RKO (cell line): ENCODE data around the gene TRIML2.

Source experiments
- DNase-seq: peaks from one replicate; pipeline ENCODE4 v3.0.0-alpha.2; 2016; ENCODE audit warnings: low spot score

Gene TRIML2, protein sequence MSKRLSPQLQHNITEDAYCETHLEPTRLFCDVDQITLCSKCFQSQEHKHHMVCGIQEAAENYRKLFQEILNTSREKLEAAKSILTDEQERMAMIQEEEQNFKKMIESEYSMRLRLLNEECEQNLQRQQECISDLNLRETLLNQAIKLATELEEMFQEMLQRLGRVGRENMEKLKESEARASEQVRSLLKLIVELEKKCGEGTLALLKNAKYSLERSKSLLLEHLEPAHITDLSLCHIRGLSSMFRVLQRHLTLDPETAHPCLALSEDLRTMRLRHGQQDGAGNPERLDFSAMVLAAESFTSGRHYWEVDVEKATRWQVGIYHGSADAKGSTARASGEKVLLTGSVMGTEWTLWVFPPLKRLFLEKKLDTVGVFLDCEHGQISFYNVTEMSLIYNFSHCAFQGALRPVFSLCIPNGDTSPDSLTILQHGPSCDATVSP

DNA sequence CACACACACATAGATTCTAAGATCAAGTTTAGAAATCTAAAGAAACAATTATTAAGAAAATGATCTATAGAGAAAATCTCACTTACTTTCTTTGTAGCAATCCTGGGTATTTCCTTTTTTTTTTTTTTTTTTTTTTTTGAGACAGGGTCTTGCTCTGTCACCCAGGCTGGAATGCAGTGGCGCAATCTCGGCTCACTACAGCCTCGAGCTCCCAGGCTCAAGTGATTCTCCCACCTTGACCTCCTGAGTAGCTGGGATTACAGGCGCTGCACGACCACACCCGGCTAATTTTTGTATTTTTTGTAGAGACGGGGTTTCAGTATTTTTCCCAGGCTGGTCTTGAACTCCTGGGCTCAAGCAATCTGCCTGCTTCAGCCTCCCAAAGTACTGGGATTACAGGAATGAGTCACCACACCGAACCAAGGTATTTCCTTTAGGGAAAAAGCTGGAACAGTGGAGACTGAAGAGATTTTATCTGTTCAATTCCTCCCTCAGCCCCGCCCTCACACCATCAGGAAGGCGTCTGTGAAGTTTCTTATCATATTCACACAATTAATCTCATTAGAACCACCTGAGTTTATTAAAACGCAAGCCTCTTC is at the start of gene TRIML2:
TSS of gene TRIML2 (minus strand) at position 447 of the 599 bp plus-strand sequence. CDS start 4,235 bp downstream, outside the sequence.
- no peak for DNase-seq

DNA sequence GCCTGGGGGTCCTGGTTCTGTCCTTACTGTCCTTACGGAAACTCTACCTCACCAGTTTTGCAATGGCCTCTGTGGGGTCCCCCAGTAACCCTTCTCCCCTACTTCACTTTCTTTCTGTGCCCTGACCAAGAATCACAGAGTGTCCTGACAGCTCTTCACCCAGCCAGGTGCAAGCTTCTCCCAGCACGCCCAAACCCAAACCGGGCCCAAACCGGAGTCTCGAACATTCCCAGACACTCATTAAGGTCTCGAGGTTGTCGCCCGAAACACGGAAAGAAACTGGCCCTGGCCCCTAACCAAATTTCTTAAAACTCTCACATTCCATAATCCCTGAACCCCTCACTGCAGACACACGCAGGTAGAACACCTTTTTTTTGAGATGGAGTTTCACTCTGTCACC is 48.9 kb upstream of the TRIML2 start:
- no peak for DNase-seq

DNA sequence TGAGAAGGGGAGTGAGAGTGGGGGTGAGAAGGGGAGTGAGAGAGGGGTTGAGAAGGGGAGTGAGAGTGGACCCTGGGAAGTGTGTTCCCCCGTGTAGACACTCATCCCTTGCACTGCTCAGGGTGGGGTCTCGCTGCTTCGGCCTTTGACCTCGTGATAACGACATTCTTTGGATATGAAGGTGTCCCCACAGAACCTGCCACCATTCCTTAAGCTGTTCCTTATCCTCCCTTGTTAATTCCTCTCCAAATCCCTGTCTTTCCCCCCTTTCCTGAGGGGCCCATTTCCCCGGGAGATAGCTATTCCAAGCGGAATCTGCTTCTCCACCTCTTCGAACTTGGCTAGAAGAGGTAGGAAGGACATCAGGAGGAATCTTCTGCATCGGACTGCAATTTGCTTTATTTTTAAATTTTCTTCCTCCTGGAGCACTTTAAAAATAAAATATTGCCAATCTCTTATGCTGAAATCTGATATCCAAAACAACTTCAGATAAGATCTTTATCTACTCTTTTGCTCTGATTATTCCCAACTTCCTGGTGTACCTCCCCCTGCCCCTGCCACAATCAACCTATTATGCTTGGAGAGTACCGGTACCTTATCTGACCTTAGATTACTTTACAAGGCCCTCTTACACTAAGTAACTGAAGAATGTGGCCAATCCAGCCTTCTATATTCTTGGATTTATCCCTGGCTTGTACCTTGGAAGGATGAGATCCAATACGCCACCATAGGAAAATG is 45.4 kb upstream of the TRIML2 start:
- no peak for DNase-seq

DNA sequence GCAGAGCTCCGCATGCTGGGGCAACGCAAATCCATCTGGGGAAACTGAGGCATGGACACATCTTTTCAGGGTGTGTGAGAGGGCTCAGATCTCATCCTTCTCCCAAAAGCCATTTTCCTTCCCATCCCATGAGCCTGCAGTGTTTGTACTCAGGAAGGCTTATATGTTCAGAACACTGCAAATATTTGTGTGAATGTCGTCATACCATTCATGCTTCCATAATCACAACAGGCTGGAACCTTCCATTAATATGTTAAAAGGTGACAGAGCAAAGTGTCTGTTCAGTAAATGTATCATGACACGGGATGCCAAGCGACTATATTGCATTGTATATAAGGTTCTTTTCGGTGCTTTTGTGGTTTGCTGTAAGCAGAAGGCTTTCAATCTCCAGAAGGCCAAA is 38.4 kb upstream of the TRIML2 start:
- DNase-seq: no peak

DNA sequence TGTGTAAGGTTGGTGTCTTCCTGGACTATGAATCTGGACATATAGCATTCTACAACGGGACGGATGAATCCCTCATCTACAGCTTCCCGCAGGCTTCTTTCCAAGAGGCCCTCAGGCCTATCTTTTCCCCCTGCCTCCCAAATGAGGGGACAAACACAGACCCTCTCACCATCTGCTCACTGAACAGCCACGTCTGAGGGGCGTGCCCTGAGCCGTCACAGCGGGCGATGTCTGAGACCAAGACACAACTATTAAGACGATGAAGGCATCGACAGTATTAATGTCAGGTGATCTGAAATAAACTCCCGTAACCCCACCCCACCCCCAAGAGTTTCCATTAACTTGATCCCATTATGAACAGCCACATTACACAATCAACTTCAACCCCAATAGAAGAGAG is 37.8 kb upstream of the TRIML2 start:
- DNase-seq: no peak

DNA sequence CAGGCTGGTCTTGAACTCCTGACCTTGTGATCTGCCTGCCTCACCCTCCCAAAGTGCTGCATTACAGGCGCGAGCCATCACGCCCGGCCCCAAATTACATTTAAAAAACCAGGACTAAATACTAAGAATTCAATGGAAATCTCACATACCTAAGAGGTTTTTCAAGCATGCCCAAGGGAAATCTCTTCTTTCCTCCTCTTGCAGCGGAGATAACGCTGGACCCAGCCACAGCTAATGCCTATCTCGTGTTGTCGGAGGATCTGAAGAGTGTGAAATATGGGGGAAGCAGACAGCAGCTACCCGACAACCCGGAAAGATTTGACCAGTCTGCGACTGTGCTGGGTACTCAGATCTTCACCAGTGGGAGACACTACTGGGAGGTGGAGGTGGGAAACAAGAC is 37.2 kb upstream of the TRIML2 start:
- DNase-seq: no peak

DNA sequence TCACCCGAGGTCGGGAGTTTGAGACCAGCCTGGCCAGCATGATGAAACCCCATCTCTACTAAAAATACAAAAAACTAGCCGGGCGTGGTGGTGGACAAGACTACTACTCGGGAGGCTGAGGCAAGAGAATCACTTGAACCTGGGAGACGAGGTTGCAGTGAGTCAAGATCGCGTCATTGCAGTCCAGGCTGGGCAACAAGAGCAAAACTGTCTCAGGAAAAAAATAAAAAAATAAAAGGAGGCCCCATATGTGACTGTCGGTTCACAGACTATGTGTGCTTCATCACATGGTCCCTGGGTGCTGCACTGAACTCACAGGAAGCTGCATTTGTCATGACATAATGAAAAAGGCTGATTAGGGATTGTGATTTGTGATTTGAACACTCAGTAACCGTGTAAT is 36.2 kb upstream of the TRIML2 start:
- no peak for DNase-seq

DNA sequence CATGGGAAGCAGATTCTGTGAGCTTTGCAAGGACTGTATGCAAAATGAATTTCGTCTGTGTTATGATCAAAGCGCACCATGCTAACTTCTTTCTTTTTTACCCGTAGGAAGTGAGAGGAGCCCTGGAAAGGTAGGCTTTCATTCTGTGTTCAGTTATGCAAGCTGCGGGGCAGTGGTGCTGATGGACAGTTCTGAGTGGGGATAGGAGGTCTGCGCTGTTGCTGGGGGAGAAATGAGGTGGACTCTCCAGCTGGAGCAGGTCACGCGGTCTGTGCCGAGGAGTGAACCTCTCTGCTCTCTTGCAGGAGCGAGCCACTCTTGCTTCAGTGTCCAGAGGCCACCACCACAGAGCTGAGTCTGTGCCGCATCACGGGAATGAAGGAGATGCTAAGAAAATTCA is 34.3 kb upstream of the TRIML2 start:
- no peak for DNase-seq

DNA sequence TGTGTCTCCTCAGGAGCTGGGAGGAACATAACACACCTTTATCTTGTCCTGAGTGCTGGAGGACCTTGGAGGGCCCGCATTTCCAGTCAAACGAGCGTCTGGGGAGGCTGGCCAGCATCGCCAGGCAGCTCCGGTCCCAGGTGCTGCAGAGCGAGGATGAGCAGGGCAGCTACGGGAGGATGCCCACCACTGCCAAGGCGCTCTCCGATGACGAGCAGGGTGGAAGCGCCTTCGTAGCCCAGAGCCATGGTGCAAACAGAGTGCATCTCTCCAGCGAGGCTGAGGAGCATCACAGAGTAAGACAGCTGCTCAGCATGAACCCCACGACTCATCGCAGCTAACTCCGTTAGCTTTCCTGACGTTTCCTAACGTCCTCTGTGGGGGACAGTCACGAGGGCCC is 30.3 kb upstream of the TRIML2 start:
- DNase-seq: no peak

DNA sequence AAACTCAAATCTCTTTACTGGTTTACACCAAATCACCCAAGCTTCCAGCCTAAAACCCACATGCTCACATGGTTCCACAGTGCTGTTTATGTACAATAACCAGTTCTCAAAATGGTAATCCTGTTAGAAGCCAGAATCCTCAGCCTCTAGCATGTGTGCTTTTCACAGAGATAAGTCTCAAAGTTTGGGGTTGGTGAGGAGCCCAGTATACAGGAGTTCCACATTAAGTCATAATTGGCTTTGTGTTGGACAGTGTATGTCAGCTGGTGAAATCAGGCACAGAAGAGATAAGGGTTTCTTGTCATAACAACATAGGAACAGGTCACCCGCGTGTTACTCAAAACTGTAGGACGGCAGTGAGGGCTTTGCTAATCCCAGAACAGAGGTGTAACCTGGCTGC is 29.7 kb upstream of the TRIML2 start, which contains the start of gene TRIML1:
TSS of gene TRIML1 (plus strand) at position 301 of the 400 bp plus-strand sequence. CDS start 118 bp downstream, outside the sequence.
- DNase-seq: no peak

DNA sequence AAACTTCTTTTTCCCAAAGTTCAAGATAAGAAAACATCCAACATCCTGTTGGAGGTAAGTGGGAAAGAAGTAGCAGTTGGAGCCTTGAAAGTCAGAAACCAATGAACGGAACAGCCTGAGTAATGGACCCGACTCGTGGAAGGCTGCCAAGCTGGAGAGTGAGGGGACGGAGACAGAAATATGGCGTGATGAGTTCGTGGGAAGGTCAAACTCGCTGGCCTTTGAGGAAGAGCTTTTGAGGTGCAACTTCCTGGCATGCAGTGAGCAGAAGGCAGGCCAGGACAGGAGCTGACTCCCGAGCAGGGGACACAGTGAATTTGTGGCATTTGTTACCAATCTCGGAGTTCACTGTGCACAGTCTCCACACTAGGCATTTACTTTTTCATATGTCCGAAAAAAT is 28.8 kb upstream of the TRIML2 start:
- no peak for DNase-seq

DNA sequence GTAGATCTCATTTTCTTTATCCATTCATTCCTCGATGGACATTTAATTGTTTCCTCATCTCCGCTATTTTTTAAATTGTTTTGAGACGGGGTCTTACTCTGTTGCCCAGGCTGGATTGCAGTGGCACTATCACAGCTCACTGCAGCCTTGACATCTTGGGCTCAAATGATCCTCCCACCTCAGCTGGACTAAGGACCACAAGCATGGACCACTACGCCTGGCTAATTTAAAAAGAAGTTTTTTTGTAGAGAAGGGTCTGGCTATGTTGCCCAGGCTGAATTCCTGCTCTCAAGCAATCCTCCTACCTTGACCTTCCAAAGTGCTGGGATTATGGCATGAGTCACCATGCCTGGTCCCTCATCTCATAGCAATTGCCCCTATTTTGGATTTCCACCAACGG is 22.8 kb upstream of the TRIML2 start:
- DNase-seq: no peak

DNA sequence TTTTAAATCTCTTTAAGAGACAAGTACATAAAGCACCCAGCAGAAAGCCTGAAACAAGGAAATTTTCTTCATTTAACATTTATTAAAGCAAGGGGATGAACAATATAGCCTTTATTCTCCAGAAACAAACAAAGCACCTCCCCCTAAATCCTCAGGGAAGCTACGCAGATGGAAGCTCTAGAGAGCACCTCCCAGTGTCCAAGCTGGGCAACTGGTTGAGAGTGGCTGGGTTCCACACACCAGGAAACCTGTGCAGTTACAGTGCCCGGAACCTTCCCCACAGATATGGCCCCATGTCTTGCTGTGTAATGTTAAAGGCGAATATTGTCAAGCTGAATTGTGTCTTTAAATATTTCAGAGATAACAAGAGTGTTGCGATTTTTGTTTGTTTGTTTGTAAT is 21.0 kb upstream of the TRIML2 start:
- no peak for DNase-seq

DNA sequence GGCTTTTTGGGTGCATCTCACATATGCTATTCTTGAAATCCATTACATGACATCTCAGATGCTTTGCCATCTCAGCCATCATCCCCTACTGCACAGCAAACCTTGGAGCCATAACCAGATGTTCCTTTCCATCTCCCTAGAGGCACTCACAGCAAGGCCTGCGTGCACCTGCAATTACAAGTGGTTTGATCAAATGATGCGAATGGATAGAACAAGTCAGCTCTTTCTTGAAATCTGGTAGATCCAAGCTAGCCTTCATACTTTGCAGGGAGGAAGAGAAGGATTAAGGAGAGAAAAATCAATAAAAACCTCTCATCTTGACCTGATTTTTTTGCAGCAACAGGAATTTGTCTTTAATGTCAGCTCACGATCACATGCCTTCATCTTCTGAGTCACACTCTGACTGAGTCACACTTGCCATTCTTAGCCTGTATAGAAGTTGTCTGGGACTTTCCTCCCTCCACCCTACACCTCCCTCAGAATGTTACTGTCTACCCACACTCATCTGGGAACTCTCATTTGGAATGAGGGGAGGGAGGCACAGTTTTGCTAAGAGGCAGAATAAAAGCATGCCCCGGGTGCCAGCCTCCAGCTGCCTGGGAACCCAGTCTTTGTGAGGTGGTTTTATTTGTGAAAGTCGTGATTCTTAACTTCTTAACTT is 17.9 kb upstream of the TRIML2 start:
- peak; percentile 77 for DNase-seq

DNA sequence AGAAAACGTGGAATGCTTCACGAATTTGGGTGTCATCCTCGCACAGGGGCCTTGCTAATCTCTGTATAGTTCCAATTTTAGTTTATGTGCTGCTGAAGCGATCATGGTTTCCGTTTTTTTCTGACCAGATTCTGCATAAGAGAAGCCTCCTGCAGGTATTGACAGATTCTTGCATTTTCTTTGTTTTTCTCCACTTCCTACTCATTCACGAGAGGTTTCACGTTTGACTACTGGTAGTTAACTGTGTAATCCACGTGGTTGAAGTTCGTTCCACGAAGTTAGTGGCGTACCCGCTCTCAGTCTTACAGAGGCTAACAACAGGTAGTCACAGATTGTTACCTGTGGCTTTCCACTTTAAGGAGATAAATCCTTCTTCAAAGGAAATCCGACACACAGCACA is 12.1 kb upstream of the TRIML2 start:
- DNase-seq: no peak

DNA sequence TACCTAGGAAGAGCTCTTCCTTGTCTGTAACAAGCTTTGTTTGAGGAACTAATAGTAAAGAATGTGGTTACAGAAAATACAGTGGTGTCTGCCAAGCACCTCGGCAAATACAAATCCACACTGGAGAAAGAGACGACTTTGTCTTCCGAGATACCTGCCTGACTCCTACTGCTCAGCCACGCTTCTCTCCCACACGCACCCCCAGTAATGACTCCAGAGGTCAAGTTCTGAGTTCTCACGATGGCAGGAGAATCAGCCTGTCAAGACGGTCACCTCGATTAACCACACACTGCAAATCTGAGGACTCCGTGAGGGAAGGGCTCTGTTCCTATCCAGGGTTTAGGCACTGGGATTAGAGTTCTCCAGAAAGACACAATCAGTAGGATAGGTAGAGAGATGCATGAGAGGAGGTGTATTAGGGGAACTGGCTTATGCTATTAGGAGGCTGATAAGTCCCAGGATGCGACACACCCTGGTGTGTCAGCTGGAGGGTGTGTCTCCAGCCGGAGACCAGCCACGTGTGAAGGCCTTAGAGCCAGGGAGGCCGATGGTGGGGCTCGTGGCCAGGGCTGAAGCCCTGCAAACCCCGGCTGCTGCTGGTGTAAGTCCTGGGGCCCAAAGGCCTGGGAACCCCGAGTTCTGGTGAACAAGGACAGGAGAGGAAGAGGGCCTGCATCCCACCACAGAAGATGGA is 8.4 kb upstream of the TRIML2 start:
- DNase-seq: no peak

DNA sequence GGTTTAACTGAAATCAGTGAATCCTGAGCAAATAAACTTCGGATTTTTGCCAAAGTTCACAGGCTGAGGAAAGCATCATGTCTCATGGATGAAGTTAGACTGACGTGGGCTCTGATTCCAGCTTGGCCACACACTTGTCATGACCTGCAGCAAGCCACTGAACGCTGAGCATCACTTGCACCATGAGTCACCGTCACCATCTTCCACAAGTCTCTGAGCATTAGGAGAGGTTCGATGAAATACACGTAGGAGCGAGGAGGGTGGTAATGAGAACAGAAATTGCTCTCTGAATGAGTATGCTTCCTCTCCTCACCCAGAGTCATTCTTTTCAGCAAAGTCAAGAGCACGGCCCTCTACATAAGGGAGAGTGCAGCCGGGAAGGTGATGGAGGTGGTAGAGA is 3.8 kb upstream of the TRIML2 start:
- no peak for DNase-seq

DNA sequence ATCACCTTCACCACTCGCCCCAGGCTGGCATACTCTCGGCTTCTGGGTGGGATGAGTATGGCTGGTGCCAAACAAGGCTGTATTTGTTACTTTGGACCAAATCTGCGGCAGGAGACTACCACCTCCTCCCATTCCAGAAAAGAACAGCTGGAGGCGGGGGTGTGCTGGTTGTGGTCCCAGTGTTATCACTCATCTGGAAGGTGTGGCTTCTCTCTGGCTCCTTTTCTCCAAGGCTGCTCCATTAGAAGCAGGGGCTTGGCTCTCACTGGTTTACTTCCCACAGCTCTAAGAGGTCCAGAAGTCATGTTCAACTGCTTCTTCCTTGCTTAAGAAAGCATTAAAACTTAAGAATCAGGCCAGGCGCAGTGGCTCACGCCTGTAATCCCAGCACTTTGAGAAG is 2.6 kb upstream of the TRIML2 start:
- DNase-seq: no peak

DNA sequence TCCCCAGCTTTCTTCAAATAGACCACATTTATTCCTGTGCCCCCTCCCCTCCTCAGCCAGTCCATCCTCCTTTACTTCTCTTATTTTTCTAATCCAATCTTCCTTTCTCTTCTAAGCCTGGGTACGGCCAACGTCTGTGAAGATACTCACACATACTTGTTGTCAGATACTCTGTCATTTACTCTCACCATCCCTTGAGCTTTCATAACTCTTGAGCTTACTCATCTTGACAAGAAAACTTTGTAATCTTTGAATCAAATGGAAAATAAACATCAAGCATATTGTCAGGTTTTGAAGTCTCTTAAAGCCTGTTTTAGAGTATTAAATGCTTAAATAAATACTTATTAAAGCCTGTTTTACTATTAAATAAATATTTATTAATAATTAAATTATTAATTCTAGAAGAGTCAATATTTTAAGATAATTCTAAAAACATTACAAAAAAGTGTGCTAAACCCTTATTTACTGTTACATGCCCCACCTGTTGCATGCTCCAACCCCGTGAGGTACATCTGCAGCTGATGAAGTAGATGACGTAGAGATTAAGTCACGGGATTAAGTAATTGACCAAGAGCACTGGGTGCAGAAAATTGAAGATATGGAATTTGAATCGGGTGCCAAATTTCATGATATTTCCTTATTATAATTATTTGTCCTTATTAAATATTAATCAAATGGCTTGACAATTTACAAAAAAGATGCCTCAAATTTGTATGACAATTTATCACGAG is 1.5 kb upstream of the TRIML2 start:
- no peak for DNase-seq

DNA sequence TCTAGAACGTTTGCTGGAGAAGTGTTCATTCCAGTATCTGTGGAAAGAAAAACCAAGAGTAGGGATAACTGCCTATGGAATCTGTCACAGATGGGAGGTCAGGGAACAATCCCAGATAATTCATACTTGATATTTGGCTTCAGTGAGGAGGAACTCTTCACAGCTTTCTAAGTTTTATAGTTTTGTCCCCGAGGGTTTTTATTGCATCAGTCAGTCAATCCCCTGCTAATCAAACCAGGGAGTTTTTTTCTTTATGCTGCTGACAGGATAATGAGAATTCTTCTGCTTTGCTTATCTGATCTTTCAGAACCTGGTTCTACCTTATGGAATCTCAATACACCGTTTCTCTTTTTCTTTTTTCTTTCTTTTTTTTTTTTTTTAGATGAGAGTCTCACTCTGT is 633 bp upstream of the TRIML2 start:
- DNase-seq: no peak
